Endothelial cell of umbilical vein (primary cell): ENCODE measurements around the gene ZSCAN32. TPM values are rescaled to one million over a fixed set of nuclear protein-coding genes. Genes with fewer than 3 reads are reported as not detected.

ENCODE experiments used
- BruUV-seq: library from RNA; stranded (reverse); fragments of 400-500 nt; replicated peaks from 2 replicates; lab custom pipeline; 2021; lab: Mats Ljungman, UMichigan
- CTCF ChIA-PET: fragments of 300-600, 350-600 bp; sonication (Branson Sonifier 250); formaldehyde crosslinking; loops from one replicate; lab custom pipeline; 2021; ENCODE audit warnings: antibody characterized with exemption, inconsistent platforms; lab: Charles Lee
- POLR2A ChIA-PET: fragments of 300-600, 350-600 bp; sonication (Branson Sonifier 250); formaldehyde crosslinking; loops from one replicate; lab custom pipeline; 2021; ENCODE audit warnings: antibody characterized with exemption, inconsistent platforms; lab: Charles Lee
- DNase-seq: peaks from one replicate; pipeline ENCODE4 v3.0.0-alpha.2; 2011; ENCODE audit warnings: low read depth, low spot score
- FAIRE-seq: peaks from 2 replicates; lab custom pipeline; 2011; peaks lifted over from hg19 to GRCh38; lab: Jason Lieb, UNC
- H2AFZ ChIP-seq: 2 replicates; pipeline ENCODE4 v1.6.0; 2012; ENCODE audit warnings: low read depth, low read length, control low read depth, inconsistent platforms
- H3K27ac ChIP-seq: 2 replicates; pipeline ENCODE4 v1.5.1; 2011; ENCODE audit warnings: low read depth, mild to moderate bottlenecking, control low read depth, low read length, moderate library complexity; ENCODE audit not compliant: insufficient read depth
- H3K27me3 ChIP-seq, 2 experiments: 2 replicates each; pipeline versions ENCODE4 v1.6.0 to v1.6.1; 2011; ENCODE audit warnings: low read length in 2 of 2, mixed read lengths in 1 of 2; ENCODE audit not compliant: control insufficient read depth in 2 of 2, insufficient read depth in 2 of 2
- H3K36me3 ChIP-seq, 2 experiments: 2 replicates in 1 of 2; 3 replicates in 1 of 2; pipeline ENCODE4 v1.5.1; 2011; ENCODE audit warnings: low read length in 2 of 2, mild to moderate bottlenecking in 1 of 2, moderate library complexity in 1 of 2; ENCODE audit not compliant: control insufficient read depth in 2 of 2, insufficient read depth in 2 of 2; ENCODE audit errors: extremely low read depth in 1 of 2
- H3K4me1 ChIP-seq: 3 replicates; pipeline ENCODE4 v1.5.1; 2011; ENCODE audit warnings: mild to moderate bottlenecking, low read length; ENCODE audit not compliant: control insufficient read depth, insufficient read depth; ENCODE audit errors: extremely low read depth
- H3K4me2 ChIP-seq: 2 replicates; pipeline ENCODE4 v1.6.1; 2011; ENCODE audit warnings: low read length, control low read depth, mixed read lengths; ENCODE audit not compliant: insufficient read depth
- H3K4me3 ChIP-seq, 3 experiments: fragments of 200-600 bp in 1 of 3; sonication (generic), shearing (Covaris generic) in 1 of 3; replicated peaks in 1 of 3; 2 replicates each; pipeline ENCODE4 v1.5.1; 2011 to 2016; ENCODE audit warnings: control low read depth in 3 of 3, low read length in 3 of 3, mild to moderate bottlenecking in 2 of 3, inconsistent platforms in 1 of 3, low read depth in 1 of 3, moderate library complexity in 1 of 3; ENCODE audit not compliant: insufficient read depth in 1 of 3
- H3K79me2 ChIP-seq: 2 replicates; pipeline ENCODE4 v1.6.0; 2012; ENCODE audit warnings: low read length, inconsistent platforms; ENCODE audit not compliant: control insufficient read depth, insufficient read depth
- H3K9ac ChIP-seq: replicated peaks from 2 replicates; pipeline ENCODE3; 2011; ENCODE audit warnings: low read length, control low read depth; ENCODE audit not compliant: insufficient read depth; ENCODE audit errors: extremely low read depth
- H3K9me1 ChIP-seq: replicated peaks from 3 replicates; pipeline ENCODE4 v1.6.0; 2011; ENCODE audit warnings: mild to moderate bottlenecking, low read length; ENCODE audit not compliant: control insufficient read depth, insufficient read depth; ENCODE audit errors: extremely low read depth
- H3K9me3 ChIP-seq: replicated peaks from 2 replicates; pipeline ENCODE4 v1.5.1; 2012; ENCODE audit warnings: low read length, inconsistent platforms; ENCODE audit not compliant: control insufficient read depth, insufficient read depth
- H4K20me1 ChIP-seq: replicated peaks from 2 replicates; pipeline ENCODE3; 2011; ENCODE audit warnings: mild to moderate bottlenecking, low read length; ENCODE audit not compliant: control insufficient read depth, insufficient read depth; ENCODE audit errors: extremely low read depth
- CTCF ChIP-seq, 2 donors: IDR thresholded peaks; 1 replicate in 1 of 2; 2 replicates in 1 of 2; pipeline ENCODE4 v1.5.1; 2011; ENCODE audit warnings: low read length in 2 of 2, mild to moderate bottlenecking in 2 of 2, moderate library complexity in 2 of 2, control low read depth in 1 of 2, inconsistent platforms in 1 of 2, low read depth in 1 of 2; ENCODE audit not compliant: insufficient read depth in 1 of 2; ENCODE audit errors: extremely low read depth in 1 of 2
- EZH2 ChIP-seq: IDR thresholded peaks from 2 replicates; pipeline ENCODE4 v1.6.1; 2012; ENCODE audit warnings: borderline replicate concordance, low read depth, mild to moderate bottlenecking, moderate library complexity, low read length, inconsistent platforms; ENCODE audit not compliant: severe bottlenecking
- FOS ChIP-seq: IDR thresholded peaks from 2 replicates; pipeline ENCODE4 v1.6.1; 2011; ENCODE audit warnings: mild to moderate bottlenecking, low read length, moderate library complexity, borderline replicate concordance; ENCODE audit not compliant: insufficient read depth
- GATA2 ChIP-seq: IDR thresholded peaks from 2 replicates; pipeline ENCODE4 v1.7.0; 2011; ENCODE audit warnings: low read depth, mild to moderate bottlenecking, moderate library complexity, mixed read lengths, low read length; ENCODE audit not compliant: insufficient read length, insufficient read depth
- JUN ChIP-seq: IDR thresholded peaks from 2 replicates; pipeline ENCODE4 v1.6.1; 2011; ENCODE audit warnings: borderline replicate concordance, low read depth; ENCODE audit not compliant: insufficient read length, insufficient read depth
- MAX ChIP-seq: IDR thresholded peaks from 2 replicates; pipeline ENCODE4 v1.6.1; 2011; ENCODE audit not compliant: insufficient read depth, insufficient read length
- MYC ChIP-seq: IDR thresholded peaks from one replicate; pipeline ENCODE4 v1.6.1; 2011; ENCODE audit warnings: mild to moderate bottlenecking, low read depth, low read length
- POLR2A ChIP-seq: IDR thresholded peaks from 2 replicates; pipeline ENCODE4 v1.6.1; 2012; ENCODE audit warnings: low read depth, mild to moderate bottlenecking, control low read depth, low read length
- POLR2AphosphoS5 ChIP-seq: IDR thresholded peaks from 2 replicates; pipeline ENCODE4 v1.6.1; 2012; ENCODE audit warnings: low read depth, mild to moderate bottlenecking, control low read depth, low read length, moderate library complexity; ENCODE audit not compliant: insufficient read depth
- dilution Hi-C: fragments of 300-500 bp; cut with MboI; formaldehyde crosslinking; loops from one replicate; pipeline ENCODE4 v1.15.0; 2019; ENCODE audit warnings: low sequenced_read_pairs; ENCODE audit not compliant: extremely low pct_ligation_motif_present
- intact Hi-C: fragments of 100-400 bp; cut with micrococcal nuclease; formaldehyde crosslinking; loops from one replicate; pipeline ENCODE4 v1.10.0; 2022
- polyA plus RNA-seq, 4 experiments: library from polyadenylated mRNA; depleted of rRNA in 3 of 4; stranded (reverse) in 3 of 4; unstranded in 1 of 4; fragments of >200 nt; gene quantifications; 2 replicates each; pipeline versions ENCODE4 v1.2.1 to v1.2.3, GENCODE V29; 2011 to 2012; ENCODE audit warnings: missing spikeins in 1 of 4
- total RNA-seq: library from RNA; stranded (reverse); gene quantifications from 2 replicates; pipeline ENCODE4 v1.2.3, GENCODE V29; 2021

Gene ZSCAN32
- total and polyA plus RNA-seq, 2 donors (not counting 3 experiments of a cell fraction or from before 2014, with no cell fraction given) = 8.0 to 10.9 TPM

- H3K9me3 ChIP-seq = peaks cover 9% of the 10 kb centered on the region
- ChIA-PET CTCF (no interaction called here), POLR2A (no interaction called here)
- BruUV-seq = no TSS peak
- H3K4me3 ChIP-seq = no peak overlapping the region
- H3K4me1 ChIP-seq = no peaks in the 10 kb centered on the region
- no peaks in the 10 kb centered on the region for H3K27me3 ChIP-seq
- no peaks in the 10 kb centered on the region for H4K20me1 ChIP-seq
- no peak overlapping the region for H3K4me2 ChIP-seq
- H2AFZ ChIP-seq = no peak overlapping the region
- TF ChIP-seq POLR2AphosphoS5 = no peak
- no peak for TF ChIP-seq MAX
- TF ChIP-seq EZH2 = no peak
- TF ChIP-seq POLR2A = no peak
- TF ChIP-seq MYC = no peak
- TF ChIP-seq CTCF (IDR thresholded peaks at IDR 0.05; ENCODE audit: extremely low read depth in 1 of 2, insufficient read depth in 1 of 2, low read depth in 1 of 2, low read length in 2 of 2) = no peak
- no peak for TF ChIP-seq FOS
- TF ChIP-seq GATA2 = no peak
- TF ChIP-seq JUN = no peak
- no peaks in the 10 kb centered on the region for H3K79me2 ChIP-seq
- H3K9ac ChIP-seq = no peak overlapping the region
- no peak overlapping the region for H3K27ac ChIP-seq
- no peaks in the 10 kb centered on the region for H3K9me1 ChIP-seq
- intact Hi-C loops = no loop called here
- DNase-seq (no peak), FAIRE-seq (no peak)
- dilution Hi-C loops = no loop called here
- H3K36me3 ChIP-seq = peaks cover 0 to 7% of the 10 kb centered on the region in 2 experiments
These were observed 7.9 kb upstream of the ZSCAN32 start for GRCh38 chr16:3408561-3409197.
